Fibroblast of peridontal ligament (primary cell): ENCODE data around the gene FBN1.

ENCODE experiments used
- DNase-seq: peaks from one replicate; pipeline ENCODE4 v3.0.0-alpha.2; 2010; ENCODE audit errors: extremely low read depth

FBN1 gene

GRCh38 chr15:48645558-48646330, at the start of gene FBN1:
FBN1 (minus strand) TSS chr15:48645709; CDS start chr15:48644769, 940 bp downstream.
- peak; percentile 94 for DNase-seq

- DNase-seq, result peak; percentile 90
Observed at GRCh38 chr15:48693484-48693883, 48.0 kb upstream of the FBN1 start.

DNA sequence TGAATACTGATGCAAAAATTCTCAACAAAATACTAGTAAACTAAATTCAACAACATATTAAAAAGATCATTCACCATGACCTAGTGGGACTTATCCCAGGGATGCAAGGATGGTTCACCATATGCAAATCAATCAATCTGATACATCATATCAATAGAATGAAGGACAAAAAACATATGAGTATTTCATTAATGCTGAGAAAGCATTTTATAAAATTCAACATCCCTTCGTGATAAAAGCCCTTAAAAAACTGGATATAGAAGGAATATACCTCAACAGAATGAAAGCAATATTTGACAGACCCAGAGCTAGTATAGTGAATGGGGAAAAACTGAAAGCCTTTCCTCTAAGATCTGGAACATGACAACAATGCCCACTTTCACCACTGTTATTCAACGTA, 43.0 kb upstream of the FBN1 start:
- DNase-seq, result no peak

- DNase-seq, result no peak
Observed at GRCh38 chr15:48683991-48684765, 38.7 kb upstream of the FBN1 start.

GRCh38 chr15:48682942-48683651, 37.6 kb upstream of the FBN1 start:
- peak; percentile 89 for DNase-seq

DNA sequence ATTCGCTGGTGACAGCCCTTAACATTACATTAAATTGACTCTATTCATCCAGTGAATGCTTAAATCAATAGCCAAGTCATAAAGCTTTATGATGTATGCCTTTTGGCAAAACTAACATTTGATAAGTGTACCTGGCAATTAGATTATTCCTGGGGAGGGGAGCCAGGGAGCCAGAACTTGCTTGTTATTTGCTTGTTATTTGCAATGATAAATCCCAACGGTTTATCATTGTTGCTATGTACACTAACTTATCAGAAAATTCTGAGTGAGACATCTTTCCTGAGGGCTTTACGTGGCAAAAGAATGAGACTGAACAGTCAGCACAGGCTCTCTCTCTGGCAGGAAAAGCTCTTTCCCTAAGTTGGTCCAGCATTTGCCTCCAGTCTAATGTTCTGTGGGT, 35.8 kb upstream of the FBN1 start:
- DNase-seq, result peak; percentile 67

GRCh38 chr15:48680841-48681240, 35.3 kb upstream of the FBN1 start:
- peak; percentile 93 for DNase-seq

GRCh38 chr15:48679952-48680351, 34.4 kb upstream of the FBN1 start:
- DNase-seq, result no peak

- no peak for DNase-seq
Observed at GRCh38 chr15:48678851-48679250, 33.3 kb upstream of the FBN1 start.

DNA sequence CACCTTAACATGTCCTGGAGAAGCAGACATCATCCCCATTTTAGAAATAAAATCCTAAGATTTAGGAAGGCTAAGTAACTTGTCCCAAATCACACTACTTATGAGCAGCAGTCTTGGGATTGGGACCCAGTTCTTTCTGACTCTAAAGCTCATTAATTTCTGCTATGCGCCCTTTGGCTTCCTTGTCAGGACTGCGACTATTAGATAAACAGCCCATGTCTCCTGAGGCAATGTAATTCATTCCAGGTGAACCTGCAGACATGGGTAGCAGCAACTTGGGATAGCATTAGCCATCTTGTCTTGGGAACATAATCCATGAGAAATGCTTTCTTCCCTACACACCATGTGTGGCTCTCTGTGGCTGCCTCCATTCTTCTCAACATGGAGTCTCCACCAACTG, 32.3 kb upstream of the FBN1 start:
- no peak for DNase-seq

DNA sequence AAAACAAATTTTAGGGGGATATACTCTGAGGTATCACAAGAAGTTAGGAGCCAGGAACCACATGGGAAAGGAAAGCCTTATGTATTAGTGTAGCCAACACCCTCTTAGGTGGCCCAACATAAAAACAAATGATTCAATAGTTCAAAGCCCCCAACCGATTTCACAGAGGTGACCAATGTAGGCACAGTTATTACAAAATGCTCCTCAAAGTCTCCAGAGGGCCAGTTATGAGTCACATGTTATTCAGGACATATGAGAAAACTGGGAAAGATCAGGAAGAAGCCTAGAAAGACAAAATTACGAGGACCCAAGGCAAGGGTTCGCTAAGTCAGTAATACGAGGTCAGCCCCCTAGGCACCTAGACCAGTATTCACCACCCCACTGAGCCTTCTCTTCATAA, 29.9 kb upstream of the FBN1 start:
- peak; percentile 45 for DNase-seq

GRCh38 chr15:48674876-48675275, 29.4 kb upstream of the FBN1 start:
- DNase-seq, result peak; percentile 52

GRCh38 chr15:48672206-48672605, 26.7 kb upstream of the FBN1 start:
- DNase-seq, result no peak

DNA sequence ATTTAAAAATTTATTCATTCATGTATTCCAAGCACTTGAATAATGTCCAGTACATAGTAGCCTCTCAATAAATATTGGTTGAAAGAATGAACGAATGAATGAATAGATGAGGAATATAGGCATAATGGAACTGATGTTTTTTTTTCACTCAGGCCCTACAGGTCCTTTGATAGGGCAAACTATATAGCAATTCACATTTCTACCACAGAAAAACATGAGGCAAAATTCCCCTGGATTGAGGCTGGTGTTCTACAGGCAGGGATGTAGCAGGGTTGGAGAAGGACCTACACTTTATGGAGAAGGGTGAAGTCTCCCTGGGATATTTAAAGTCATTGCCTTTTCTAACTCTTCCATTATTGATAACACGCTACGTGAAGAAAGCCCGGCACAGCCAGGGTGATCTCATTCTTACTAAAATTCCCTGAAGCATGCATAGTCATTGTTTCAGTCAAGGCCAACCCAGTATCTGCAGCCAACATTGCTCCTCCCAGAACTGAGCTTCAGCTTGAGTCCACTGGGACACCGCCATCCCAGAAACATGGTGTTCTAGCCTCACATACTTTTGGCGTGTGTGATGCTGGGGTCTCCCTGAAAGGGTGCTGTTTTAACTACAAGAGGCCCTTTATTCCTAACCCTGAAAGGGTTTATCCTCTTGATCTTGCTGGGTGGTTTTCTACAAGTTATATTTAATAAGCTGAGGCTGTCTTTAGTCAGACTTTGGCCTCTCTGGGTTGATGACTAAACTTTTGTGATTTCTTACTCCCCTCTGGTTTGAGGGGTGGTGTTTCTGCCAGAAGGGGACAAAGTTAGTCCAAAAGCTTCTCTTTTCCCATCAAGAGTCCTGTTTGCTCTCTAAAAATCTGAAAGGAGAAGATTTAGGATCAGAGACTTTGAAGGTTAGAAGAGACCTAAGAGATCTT, 25.9 kb upstream of the FBN1 start:
- peak; percentile 96 for DNase-seq

GRCh38 chr15:48667701-48668100, 22.2 kb upstream of the FBN1 start:
- DNase-seq, result peak; percentile 71

DNA sequence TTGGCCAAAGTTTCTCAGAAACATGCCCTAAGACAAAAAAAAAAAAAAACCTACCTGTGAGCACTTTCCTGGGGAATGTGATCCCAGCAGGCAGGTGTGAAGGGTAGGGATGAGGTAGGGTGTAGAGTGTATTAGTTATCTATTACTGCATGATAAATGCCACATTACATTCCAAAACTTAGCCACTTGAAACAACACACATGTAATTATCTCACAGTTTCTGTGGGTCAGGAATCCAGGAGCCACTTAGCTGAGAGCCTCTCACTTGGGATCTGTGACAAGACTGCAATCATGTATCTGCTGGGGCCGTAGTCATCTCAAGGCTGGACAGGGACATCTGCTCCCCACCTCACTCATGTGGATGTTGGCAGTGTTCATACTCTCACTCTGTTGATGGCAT, 18.9 kb upstream of the FBN1 start:
- no peak for DNase-seq

DNA sequence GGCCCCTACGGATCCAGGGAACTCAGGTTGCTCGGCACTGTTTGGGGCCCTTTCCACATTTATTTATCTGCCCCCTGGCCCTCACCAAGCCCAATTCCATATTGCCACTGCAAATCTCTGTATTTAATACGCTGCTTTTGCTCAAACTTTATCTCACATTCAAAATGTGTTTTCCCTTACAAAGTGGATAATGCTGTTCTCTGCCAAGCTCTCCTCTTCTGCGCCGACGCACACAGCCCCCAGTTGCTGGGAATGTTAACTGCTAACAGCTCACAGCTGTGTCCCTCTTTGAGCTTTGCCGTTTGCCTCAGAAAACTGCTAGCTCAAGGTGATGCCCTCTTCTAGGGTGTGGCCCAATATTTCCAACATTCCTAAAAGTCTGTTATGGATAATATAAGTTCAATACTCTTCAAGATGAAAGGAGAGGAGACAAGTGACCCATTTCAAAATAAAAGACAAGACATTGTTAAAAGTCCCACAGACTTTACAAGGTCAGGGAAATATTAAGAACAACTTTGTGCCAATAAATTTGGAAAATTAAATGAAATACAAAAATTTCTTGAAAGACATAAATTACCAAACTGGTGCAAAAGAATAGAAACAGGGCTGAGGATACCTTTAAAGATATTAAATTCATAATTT, 12.6 kb upstream of the FBN1 start:
- DNase-seq, result no peak

DNA sequence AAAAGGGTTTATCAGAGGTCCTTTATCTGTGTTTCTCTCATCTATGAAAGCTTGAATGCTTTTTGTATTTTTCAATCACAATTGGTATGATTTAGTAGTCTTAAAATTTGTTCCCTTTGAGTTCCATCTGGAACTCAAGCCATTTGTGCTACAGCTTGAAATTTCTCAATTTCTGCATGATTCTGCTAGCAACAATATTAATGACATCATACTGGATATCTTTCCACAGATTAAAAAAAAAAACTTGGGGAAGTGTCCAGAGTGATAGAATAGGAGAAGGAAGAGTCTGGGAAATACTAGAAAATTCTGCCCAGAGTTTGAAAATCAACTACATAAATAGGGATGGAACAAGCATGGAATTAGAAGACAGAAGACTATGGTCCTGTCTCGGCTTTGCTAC, 9.3 kb upstream of the FBN1 start:
- DNase-seq, result no peak

DNA sequence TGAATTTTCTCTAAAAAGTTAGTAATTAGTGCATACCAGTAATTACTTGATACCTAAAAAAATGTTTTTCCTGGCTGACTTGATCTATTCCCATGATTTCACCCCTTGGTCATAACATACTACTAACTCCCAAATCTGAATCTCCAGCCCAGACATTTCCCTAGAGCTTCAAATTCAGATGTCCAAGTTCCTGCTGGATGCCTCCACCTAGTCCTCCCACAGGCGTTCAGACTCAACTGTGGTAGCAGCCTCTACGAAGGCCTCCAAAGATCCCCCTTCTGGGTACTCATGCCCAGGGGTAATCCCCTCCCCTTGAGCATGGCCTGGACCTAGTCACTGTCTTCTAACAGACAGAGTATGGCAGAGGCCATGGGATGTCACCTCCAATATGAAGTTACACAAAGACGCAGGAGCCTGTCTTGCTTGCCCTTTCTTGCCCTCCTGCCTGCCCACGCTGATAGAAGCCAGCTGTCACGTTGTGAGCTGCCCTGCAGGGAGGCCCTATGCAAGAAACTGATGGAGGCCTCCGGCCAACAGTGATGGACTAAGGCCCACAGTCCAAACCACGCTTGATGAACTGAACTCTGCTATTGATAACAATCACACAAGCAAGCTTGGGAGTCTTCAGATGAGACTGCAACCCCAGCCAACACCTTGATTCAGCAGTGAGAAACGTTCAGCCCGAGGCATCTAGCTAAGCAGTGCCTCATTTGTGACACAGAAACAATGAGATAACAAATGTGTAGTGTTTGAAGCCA, 8.6 kb upstream of the FBN1 start:
- DNase-seq, result no peak

- no peak for DNase-seq
Observed at GRCh38 chr15:48653216-48653615, 7.7 kb upstream of the FBN1 start.
